Activated T-helper 17 cell treated with anti-CD3 and anti-CD28 coated beads, Interleukin-2, amount 50 U/mL, for 72 hours (primary cell): ENCODE results near the gene SPAG17. TPM values are rescaled to one million over a fixed set of nuclear protein-coding genes. Genes with fewer than 3 reads are reported as not detected.
A peak's percentile ranks its signal among the peaks of the same experiment; 100 is the strongest.

ENCODE experiments used
- ATAC-seq: fragments of 150-1000 bp; cut with Tn5 transposase; replicated peaks from 2 replicates; pipeline ENCODE4 v1.10.0; 2021; ENCODE audit warnings: mild to moderate bottlenecking, moderate library complexity
- H3K27ac Mint-ChIP-seq: one replicate; pipeline ENCODE4 v1.8.0; 2022; ENCODE audit warnings: mixed read lengths
- H3K27me3 Mint-ChIP-seq: one replicate; pipeline ENCODE4 v1.8.0; 2022; ENCODE audit warnings: mixed read lengths
- H3K36me3 Mint-ChIP-seq: one replicate; pipeline ENCODE4 v1.8.0; 2022; ENCODE audit warnings: low read depth, mild to moderate bottlenecking, mixed read lengths
- H3K4me1 Mint-ChIP-seq: one replicate; pipeline ENCODE4 v1.8.0; 2022; ENCODE audit warnings: mixed read lengths
- H3K4me3 Mint-ChIP-seq: one replicate; pipeline ENCODE4 v1.8.0; 2022; ENCODE audit warnings: mild to moderate bottlenecking, mixed read lengths
- H3K9me3 Mint-ChIP-seq: one replicate; pipeline ENCODE4 v1.8.0; 2022; ENCODE audit warnings: mixed read lengths
- total RNA-seq, 2 donors: library from RNA; stranded (reverse); gene quantifications; one replicate each; pipeline ENCODE4 v1.2.3, GENCODE V29; 2022

SPAG17 gene
- total RNA-seq, 2 donors from 2014 or later = not detected

DNA sequence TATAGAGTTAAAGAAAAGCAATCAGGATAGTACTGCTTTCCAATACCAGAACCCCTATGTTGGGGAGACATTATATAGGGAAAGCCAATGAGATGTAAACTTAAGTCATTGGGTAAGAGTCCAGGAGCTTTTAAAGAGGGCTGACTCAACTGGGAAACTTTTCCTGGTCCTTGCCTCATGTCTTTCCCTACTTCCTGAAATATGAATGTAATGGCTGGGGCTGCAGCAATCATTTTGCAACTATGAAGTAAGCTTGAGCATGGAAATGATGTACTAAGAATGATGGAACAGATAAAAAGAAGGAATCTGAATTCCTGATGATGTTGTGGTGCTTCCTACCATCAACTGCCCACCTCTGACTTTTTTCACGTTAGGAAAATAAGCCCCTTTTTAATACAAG lies 199.8 kb downstream of the SPAG17 start:
- Mint-ChIP-seq H3K36me3 (no peaks in the 10 kb centered on the region), H3K27me3 (peaks cover 14% of the 10 kb centered on the region), H3K4me1 (no peaks in the 10 kb centered on the region), H3K4me3 (no peak overlapping the region), H3K9me3 (no peaks in the 10 kb centered on the region), H3K27ac (no peak overlapping the region)
- ATAC-seq = no peak

- ATAC-seq = no peak
- H3K9me3 Mint-ChIP-seq = no peaks in the 10 kb centered on the region
- no peak overlapping the region for H3K4me3 Mint-ChIP-seq
- H3K4me1 Mint-ChIP-seq = no peaks in the 10 kb centered on the region
- H3K27ac Mint-ChIP-seq = no peak overlapping the region
- no peaks in the 10 kb centered on the region for H3K36me3 Mint-ChIP-seq
- peaks cover 14% of the 10 kb centered on the region for H3K27me3 Mint-ChIP-seq
Measured at GRCh38 chr1:117981455-117982192, 203.4 kb downstream of the SPAG17 start.

DNA sequence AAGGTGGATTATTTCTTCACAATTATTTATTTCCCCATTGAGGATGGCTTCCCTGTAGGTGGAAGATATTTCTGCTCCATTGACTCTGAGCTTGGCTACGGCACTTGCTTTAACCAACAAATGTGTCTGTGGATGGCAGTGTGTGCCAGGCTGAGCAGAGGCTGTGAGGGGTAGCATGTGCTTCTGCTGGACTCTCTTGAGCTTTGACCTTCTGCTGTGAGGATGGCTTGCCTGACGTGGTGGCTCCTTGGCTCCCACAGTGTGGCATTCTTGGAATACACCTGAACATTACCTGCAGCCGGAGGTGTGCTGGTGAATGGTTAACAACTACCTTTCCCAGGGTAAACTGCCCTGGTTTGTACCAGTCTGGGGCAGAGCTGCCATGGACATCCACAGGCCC lies 208.6 kb downstream of the SPAG17 start:
- H3K27ac Mint-ChIP-seq = no peak overlapping the region
- no peaks in the 10 kb centered on the region for H3K9me3 Mint-ChIP-seq
- ATAC-seq = no peak
- no peaks in the 10 kb centered on the region for H3K4me1 Mint-ChIP-seq
- H3K27me3 Mint-ChIP-seq = peaks cover 3% of the 10 kb centered on the region
- no peak overlapping the region for H3K4me3 Mint-ChIP-seq
- no peaks in the 10 kb centered on the region for H3K36me3 Mint-ChIP-seq

GRCh38 chr1:117971777-117972176 lies 213.3 kb downstream of the SPAG17 start:
- H3K4me1 Mint-ChIP-seq = no peaks in the 10 kb centered on the region
- peaks cover 3% of the 10 kb centered on the region for H3K27me3 Mint-ChIP-seq
- no peaks in the 10 kb centered on the region for H3K9me3 Mint-ChIP-seq
- no peak for ATAC-seq
- H3K36me3 Mint-ChIP-seq = no peaks in the 10 kb centered on the region
- no peak overlapping the region for H3K27ac Mint-ChIP-seq
- H3K4me3 Mint-ChIP-seq = no peak overlapping the region

DNA sequence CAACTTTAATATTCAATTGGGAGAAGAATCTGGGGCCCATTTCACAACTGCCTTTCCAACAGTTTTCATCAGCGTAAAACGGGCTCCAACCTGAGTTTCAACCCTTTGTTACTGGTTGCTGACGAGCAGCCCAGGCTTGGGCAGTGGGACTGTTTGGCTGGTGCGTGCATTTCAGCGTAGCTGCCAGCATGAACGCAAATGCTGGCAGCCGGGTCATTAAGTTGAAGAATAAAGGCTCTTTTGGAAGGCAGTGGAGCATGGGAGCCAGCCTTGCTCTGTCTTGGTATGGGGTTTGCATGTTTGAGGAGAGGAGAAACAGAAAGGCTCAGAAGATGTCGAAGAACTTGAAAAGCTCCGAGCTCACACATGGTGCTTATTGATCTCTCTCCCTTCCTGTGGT lies 214.8 kb downstream of the SPAG17 start:
- peaks cover 7% of the 10 kb centered on the region for H3K36me3 Mint-ChIP-seq
- no peak for ATAC-seq
- no peak overlapping the region for H3K27ac Mint-ChIP-seq
- H3K4me3 Mint-ChIP-seq = no peak overlapping the region
- no peaks in the 10 kb centered on the region for H3K9me3 Mint-ChIP-seq
- peaks cover 3% of the 10 kb centered on the region for H3K27me3 Mint-ChIP-seq
- H3K4me1 Mint-ChIP-seq = no peaks in the 10 kb centered on the region

DNA sequence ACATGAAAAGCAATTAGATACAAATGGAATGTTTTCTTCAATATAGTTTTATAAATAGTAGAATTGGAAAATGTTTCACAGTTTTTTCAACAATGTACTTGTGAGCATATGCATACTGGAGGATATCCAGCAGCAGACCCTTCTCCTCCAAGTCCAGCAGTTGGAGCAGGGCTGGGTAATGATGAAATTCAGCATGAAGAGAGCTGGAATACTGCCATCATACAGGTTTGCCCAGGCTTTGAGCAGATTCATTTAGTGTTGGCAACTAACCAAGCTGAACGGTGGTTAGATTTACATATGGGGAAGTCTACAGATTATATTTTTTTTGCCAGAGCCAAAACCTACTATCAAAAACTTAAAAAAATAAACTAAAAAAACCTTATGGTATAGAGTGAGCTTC lies 217.1 kb downstream of the SPAG17 start:
- Mint-ChIP-seq H3K4me1 (peaks cover 14% of the 10 kb centered on the region), H3K36me3 (peaks cover 22% of the 10 kb centered on the region), H3K27ac (no peak overlapping the region), H3K4me3 (no peak overlapping the region), H3K27me3 (peaks cover under 1% of the 10 kb centered on the region), H3K9me3 (no peaks in the 10 kb centered on the region)
- ATAC-seq = no peak

DNA sequence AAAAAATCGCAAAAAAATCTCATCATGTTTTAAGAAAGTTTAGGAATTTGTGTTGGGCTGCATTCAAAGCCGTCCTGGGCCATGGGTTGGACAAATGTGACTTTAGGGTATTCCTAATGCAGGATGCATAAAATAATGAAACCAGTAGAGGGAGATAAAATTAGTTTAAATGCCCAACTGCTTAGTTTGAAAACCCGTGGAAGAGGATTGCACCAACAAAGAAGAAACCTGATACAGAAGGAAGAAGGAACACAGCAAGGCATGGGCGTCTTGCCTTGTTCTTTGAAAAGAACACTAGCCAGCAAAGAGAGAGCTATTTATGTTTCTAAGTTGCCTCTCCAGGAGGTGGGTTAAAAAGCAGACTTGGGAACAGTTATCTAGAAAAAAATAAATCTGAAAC lies 217.6 kb downstream of the SPAG17 start:
- ATAC-seq = no peak
- peaks cover 14% of the 10 kb centered on the region for H3K4me1 Mint-ChIP-seq
- peaks cover 26% of the 10 kb centered on the region for H3K36me3 Mint-ChIP-seq
- no peaks in the 10 kb centered on the region for H3K9me3 Mint-ChIP-seq
- H3K27ac Mint-ChIP-seq = no peak overlapping the region
- no peaks in the 10 kb centered on the region for H3K27me3 Mint-ChIP-seq
- no peak overlapping the region for H3K4me3 Mint-ChIP-seq

GRCh38 chr1:117964290-117965038 lies 220.6 kb downstream of the SPAG17 start:
- Mint-ChIP-seq H3K36me3 (peaks cover 56% of the 10 kb centered on the region), H3K9me3 (no peaks in the 10 kb centered on the region), H3K4me3 (no peak overlapping the region), H3K27ac (peak overlapping the region; percentile 20), H3K27me3 (no peaks in the 10 kb centered on the region), H3K4me1 (peaks cover 14% of the 10 kb centered on the region)
- ATAC-seq = peak; percentile 26

DNA sequence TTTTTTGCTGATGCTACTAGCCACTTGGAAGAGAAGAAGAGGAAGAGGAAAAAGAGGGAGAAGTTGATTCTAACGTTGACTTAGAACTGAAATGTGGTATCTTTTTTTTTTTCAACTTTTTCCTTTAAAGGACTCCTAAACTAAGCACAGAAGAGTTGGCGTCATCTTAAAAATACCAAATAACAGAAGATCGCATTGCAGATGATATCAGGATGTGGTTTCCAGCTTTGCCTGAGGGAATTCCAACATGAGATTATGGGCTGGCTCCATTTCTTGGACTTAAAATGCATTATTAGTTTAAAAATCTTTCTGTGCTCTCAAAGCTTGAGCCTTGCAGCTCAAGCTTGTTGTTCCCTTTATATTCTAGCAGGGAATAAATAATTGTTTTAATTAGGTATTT lies 225.7 kb downstream of the SPAG17 start:
- peaks cover 6% of the 10 kb centered on the region for H3K4me1 Mint-ChIP-seq
- ATAC-seq = no peak
- no peak overlapping the region for H3K27ac Mint-ChIP-seq
- H3K36me3 Mint-ChIP-seq = peaks cover 91% of the 10 kb centered on the region
- no peak overlapping the region for H3K4me3 Mint-ChIP-seq
- H3K27me3 Mint-ChIP-seq = no peaks in the 10 kb centered on the region
- H3K9me3 Mint-ChIP-seq = no peaks in the 10 kb centered on the region

DNA sequence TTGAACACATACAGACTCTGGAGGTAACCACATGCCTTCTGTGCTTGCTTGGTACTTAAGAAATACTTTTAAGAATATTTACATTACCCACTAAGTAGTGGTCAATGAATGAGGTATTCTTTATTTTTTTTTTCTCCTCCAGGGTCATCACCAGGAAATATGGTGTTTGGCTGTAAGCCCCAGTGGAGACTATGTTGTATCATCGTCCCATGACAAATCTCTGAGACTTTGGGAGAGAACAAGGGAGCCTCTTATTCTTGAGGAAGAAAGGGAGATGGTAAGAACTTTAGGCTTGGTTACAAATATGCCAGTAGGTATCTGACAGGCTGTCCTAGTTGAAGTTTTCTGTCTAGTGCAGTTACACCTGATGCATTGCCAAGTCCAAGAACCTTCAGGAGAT lies 232.6 kb downstream of the SPAG17 start:
- H3K27me3 Mint-ChIP-seq = no peaks in the 10 kb centered on the region
- no peaks in the 10 kb centered on the region for H3K4me1 Mint-ChIP-seq
- no peaks in the 10 kb centered on the region for H3K9me3 Mint-ChIP-seq
- H3K36me3 Mint-ChIP-seq = peaks cover 100% of the 10 kb centered on the region
- peak overlapping the region; percentile 56 for H3K27ac Mint-ChIP-seq
- no peak overlapping the region for H3K4me3 Mint-ChIP-seq
- ATAC-seq = no peak

GRCh38 chr1:117942293-117942692 lies 242.7 kb downstream of the SPAG17 start:
- H3K4me1 Mint-ChIP-seq = peaks cover 5% of the 10 kb centered on the region
- H3K9me3 Mint-ChIP-seq = no peaks in the 10 kb centered on the region
- no peaks in the 10 kb centered on the region for H3K27me3 Mint-ChIP-seq
- H3K36me3 Mint-ChIP-seq = peaks cover 100% of the 10 kb centered on the region
- no peak for ATAC-seq
- H3K27ac Mint-ChIP-seq = no peak overlapping the region
- no peak overlapping the region for H3K4me3 Mint-ChIP-seq

GRCh38 chr1:117933769-117934168 lies 251.3 kb downstream of the SPAG17 start:
- no peaks in the 10 kb centered on the region for H3K9me3 Mint-ChIP-seq
- H3K4me1 Mint-ChIP-seq = peaks cover 33% of the 10 kb centered on the region
- H3K4me3 Mint-ChIP-seq = no peak overlapping the region
- no peaks in the 10 kb centered on the region for H3K27me3 Mint-ChIP-seq
- no peak overlapping the region for H3K27ac Mint-ChIP-seq
- H3K36me3 Mint-ChIP-seq = peaks cover 88% of the 10 kb centered on the region
- no peak for ATAC-seq

- no peaks in the 10 kb centered on the region for H3K9me3 Mint-ChIP-seq
- H3K4me3 Mint-ChIP-seq = peak overlapping the region; percentile 99
- H3K27ac Mint-ChIP-seq = no peak overlapping the region
- peaks cover 38% of the 10 kb centered on the region for H3K4me1 Mint-ChIP-seq
- no peak for ATAC-seq
- no peaks in the 10 kb centered on the region for H3K27me3 Mint-ChIP-seq
- peaks cover 76% of the 10 kb centered on the region for H3K36me3 Mint-ChIP-seq
Measured at GRCh38 chr1:117932576-117932975, 252.5 kb downstream of the SPAG17 start.

GRCh38 chr1:117930484-117930883 lies 254.5 kb downstream of the SPAG17 start:
- no peaks in the 10 kb centered on the region for H3K27me3 Mint-ChIP-seq
- H3K4me1 Mint-ChIP-seq = peaks cover 38% of the 10 kb centered on the region
- H3K27ac Mint-ChIP-seq = peak overlapping the region; percentile 95
- peaks cover 57% of the 10 kb centered on the region for H3K36me3 Mint-ChIP-seq
- no peak for ATAC-seq
- peak overlapping the region; percentile 99 for H3K4me3 Mint-ChIP-seq
- H3K9me3 Mint-ChIP-seq = no peaks in the 10 kb centered on the region

DNA sequence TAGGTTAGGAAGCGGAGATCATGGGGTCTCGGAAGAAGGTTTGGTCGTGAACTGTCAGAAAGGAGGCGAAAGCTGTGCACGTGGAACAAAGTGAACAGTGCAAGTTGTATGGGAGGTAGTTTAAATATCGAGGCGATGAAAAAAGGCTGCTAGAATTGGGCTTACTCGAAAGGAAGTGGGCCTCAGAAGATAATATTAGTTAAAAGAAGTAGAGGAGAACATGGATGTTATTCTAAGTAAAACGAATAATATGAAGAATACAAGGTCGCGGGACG lies 254.9 kb downstream of the SPAG17 start:
- Mint-ChIP-seq H3K9me3 (no peaks in the 10 kb centered on the region), H3K4me1 (peaks cover 38% of the 10 kb centered on the region), H3K36me3 (peaks cover 56% of the 10 kb centered on the region), H3K27me3 (no peaks in the 10 kb centered on the region), H3K4me3 (peak overlapping the region; percentile 99), H3K27ac (peak overlapping the region; percentile 95)
- no peak for ATAC-seq
